ENCODE data around the gene TPD52L1.

- TF ChIP-seq POLR2AphosphoS5 (IDR thresholded peaks at IDR 0.05; ENCODE audit: low read depth, low read length) = no peak
- no peak for TF ChIP-seq FOXP2 (optimal IDR thresholded peaks at IDR 0.05; ENCODE audit: borderline replicate concordance, extremely low read depth, extremely low read length, insufficient read depth)
These were observed 70.8 kb downstream of the TPD52L1 start for GRCh38 chr6:125224231-125224861.
